ENCODE results near the gene NUDT17. TPM values are rescaled to one million over a fixed set of nuclear protein-coding genes. Genes with fewer than 3 reads are reported as not detected.

Gene NUDT17
- total RNA-seq, 2 donors from 2014 or later, result 2.3 to 2.7 TPM

- Mint-ChIP-seq H3K36me3 (ENCODE audit: low read depth) (no peaks in the 10 kb centered on the region), H3K4me1 (no peaks in the 10 kb centered on the region), H3K4me3 (no peak overlapping the region), H3K27ac (no peak overlapping the region), H3K27me3 (no peaks in the 10 kb centered on the region), H3K9me3 (no peaks in the 10 kb centered on the region)
- no peak for ATAC-seq (replicated peaks)
These were observed 18.0 kb downstream of the NUDT17 start for GRCh38 chr1:145863282-145864018.

GRCh38 chr1:145868232-145868631, 22.8 kb downstream of the NUDT17 start:
- H3K4me1 Mint-ChIP-seq, result peaks cover 5% of the 10 kb centered on the region
- ATAC-seq (replicated peaks), result no peak
- H3K27ac Mint-ChIP-seq, result no peak overlapping the region
- H3K4me3 Mint-ChIP-seq, result no peak overlapping the region
- no peaks in the 10 kb centered on the region for H3K36me3 Mint-ChIP-seq (ENCODE audit: low read depth)
- H3K9me3 Mint-ChIP-seq, result no peaks in the 10 kb centered on the region
- peaks cover 4% of the 10 kb centered on the region for H3K27me3 Mint-ChIP-seq

- peak overlapping the region; percentile 84 for H3K4me3 Mint-ChIP-seq
- no peaks in the 10 kb centered on the region for H3K9me3 Mint-ChIP-seq
- peak overlapping the region; percentile 57 for H3K27ac Mint-ChIP-seq
- H3K27me3 Mint-ChIP-seq, result peaks cover 7% of the 10 kb centered on the region
- no peaks in the 10 kb centered on the region for H3K36me3 Mint-ChIP-seq (ENCODE audit: low read depth)
- ATAC-seq (replicated peaks), result peak; percentile 87
- H3K4me1 Mint-ChIP-seq, result peaks cover 5% of the 10 kb centered on the region
These were observed 26.8 kb downstream of the NUDT17 start for GRCh38 chr1:145871994-145872924.

- Mint-ChIP-seq H3K27me3 (peaks cover 7% of the 10 kb centered on the region), H3K36me3 (ENCODE audit: low read depth) (no peaks in the 10 kb centered on the region), H3K4me1 (peaks cover 5% of the 10 kb centered on the region), H3K27ac (no peak overlapping the region), H3K9me3 (no peaks in the 10 kb centered on the region), H3K4me3 (no peak overlapping the region)
- ATAC-seq (replicated peaks), result no peak
These were observed 29.2 kb downstream of the NUDT17 start for GRCh38 chr1:145874646-145875045.

- Mint-ChIP-seq H3K4me3 (no peak overlapping the region), H3K4me1 (no peaks in the 10 kb centered on the region), H3K27ac (no peak overlapping the region), H3K9me3 (no peaks in the 10 kb centered on the region), H3K36me3 (ENCODE audit: low read depth) (no peaks in the 10 kb centered on the region), H3K27me3 (peaks cover 10% of the 10 kb centered on the region)
- ATAC-seq (replicated peaks), result no peak
These were observed 32.6 kb downstream of the NUDT17 start for GRCh38 chr1:145877923-145878486.

GRCh38 chr1:145878724-145879123, 33.3 kb downstream of the NUDT17 start:
- Mint-ChIP-seq H3K27me3 (peaks cover 14% of the 10 kb centered on the region), H3K36me3 (ENCODE audit: low read depth) (no peaks in the 10 kb centered on the region), H3K4me3 (no peak overlapping the region), H3K4me1 (no peaks in the 10 kb centered on the region), H3K9me3 (no peaks in the 10 kb centered on the region), H3K27ac (no peak overlapping the region)
- no peak for ATAC-seq (replicated peaks)

- H3K9me3 Mint-ChIP-seq, result no peaks in the 10 kb centered on the region
- H3K36me3 Mint-ChIP-seq (ENCODE audit: low read depth), result no peaks in the 10 kb centered on the region
- ATAC-seq (replicated peaks), result no peak
- H3K4me3 Mint-ChIP-seq, result no peak overlapping the region
- H3K27me3 Mint-ChIP-seq, result peaks cover 16% of the 10 kb centered on the region
- peaks cover 2% of the 10 kb centered on the region for H3K4me1 Mint-ChIP-seq
- no peak overlapping the region for H3K27ac Mint-ChIP-seq
These were observed 34.3 kb downstream of the NUDT17 start for GRCh38 chr1:145879775-145880174.

- no peak for ATAC-seq (replicated peaks)
- peaks cover 10% of the 10 kb centered on the region for H3K4me1 Mint-ChIP-seq
- H3K27me3 Mint-ChIP-seq, result peaks cover 21% of the 10 kb centered on the region
- H3K36me3 Mint-ChIP-seq (ENCODE audit: low read depth), result no peaks in the 10 kb centered on the region
- H3K9me3 Mint-ChIP-seq, result no peaks in the 10 kb centered on the region
- H3K27ac Mint-ChIP-seq, result no peak overlapping the region
- peak overlapping the region; percentile 76 for H3K4me3 Mint-ChIP-seq
These were observed 39.2 kb downstream of the NUDT17 start for GRCh38 chr1:145884675-145885074.

GRCh38 chr1:145885738-145886287, 40.4 kb downstream of the NUDT17 start, which contains the start of gene ANKRD35:
Gene ANKRD35 (minus strand): TSS chr1:145885866. CDS start chr1:145885758, 108 bp downstream.
- Mint-ChIP-seq H3K27me3 (peaks cover 21% of the 10 kb centered on the region), H3K4me1 (peaks cover 10% of the 10 kb centered on the region), H3K27ac (no peak within 1 kb of the TSS), H3K36me3 (ENCODE audit: low read depth) (no peaks in the 10 kb centered on the region), H3K4me3 (peak within 1 kb of the TSS; percentile 76), H3K9me3 (no peaks in the 10 kb centered on the region)
- ATAC-seq (replicated peaks), result peak; percentile 100

GRCh38 chr1:145886390-145886789, 41.0 kb downstream of the NUDT17 start:
- peaks cover 10% of the 10 kb centered on the region for H3K4me1 Mint-ChIP-seq
- H3K27me3 Mint-ChIP-seq, result peaks cover 18% of the 10 kb centered on the region
- no peaks in the 10 kb centered on the region for H3K36me3 Mint-ChIP-seq (ENCODE audit: low read depth)
- H3K9me3 Mint-ChIP-seq, result no peaks in the 10 kb centered on the region
- peak overlapping the region; percentile 76 for H3K4me3 Mint-ChIP-seq
- no peak for ATAC-seq (replicated peaks)
- H3K27ac Mint-ChIP-seq, result no peak overlapping the region

GRCh38 chr1:145886816-145887215, 41.4 kb downstream of the NUDT17 start:
- Mint-ChIP-seq H3K27ac (no peak overlapping the region), H3K36me3 (ENCODE audit: low read depth) (no peaks in the 10 kb centered on the region), H3K27me3 (peaks cover 18% of the 10 kb centered on the region), H3K4me1 (peaks cover 10% of the 10 kb centered on the region), H3K9me3 (no peaks in the 10 kb centered on the region), H3K4me3 (peak overlapping the region; percentile 76)
- ATAC-seq (replicated peaks), result no peak

- H3K4me1 Mint-ChIP-seq, result peaks cover 10% of the 10 kb centered on the region
- no peak overlapping the region for H3K27ac Mint-ChIP-seq
- ATAC-seq (replicated peaks), result no peak
- peaks cover 17% of the 10 kb centered on the region for H3K27me3 Mint-ChIP-seq
- H3K4me3 Mint-ChIP-seq, result no peak overlapping the region
- no peaks in the 10 kb centered on the region for H3K9me3 Mint-ChIP-seq
- H3K36me3 Mint-ChIP-seq (ENCODE audit: low read depth), result no peaks in the 10 kb centered on the region
These were observed 42.2 kb downstream of the NUDT17 start for GRCh38 chr1:145887631-145888030.

- Mint-ChIP-seq H3K4me1 (peaks cover 9% of the 10 kb centered on the region), H3K27me3 (peaks cover 7% of the 10 kb centered on the region), H3K27ac (no peak overlapping the region), H3K36me3 (ENCODE audit: low read depth) (no peaks in the 10 kb centered on the region), H3K4me3 (no peak overlapping the region), H3K9me3 (no peaks in the 10 kb centered on the region)
- no peak for ATAC-seq (replicated peaks)
These were observed 44.3 kb downstream of the NUDT17 start for GRCh38 chr1:145889722-145890121.

- no peak for ATAC-seq (replicated peaks)
- Mint-ChIP-seq H3K27me3 (no peaks in the 10 kb centered on the region), H3K4me3 (no peak overlapping the region), H3K9me3 (no peaks in the 10 kb centered on the region), H3K36me3 (ENCODE audit: low read depth) (no peaks in the 10 kb centered on the region), H3K4me1 (no peaks in the 10 kb centered on the region), H3K27ac (no peak overlapping the region)
These were observed 45.7 kb downstream of the NUDT17 start for GRCh38 chr1:145891143-145891542.

Data from activated T-helper 17 cell treated with anti-CD3 and anti-CD28 coated beads, Interleukin-2, amount 50 U/mL, for 72 hours (primary cell).